PFSK-1 (cell line): ENCODE results near the gene FUT7.

Source experiments
- FOXP2 ChIP-seq: optimal IDR thresholded peaks from 2 replicates; pipeline ENCODE3; 2011; ENCODE audit warnings: borderline replicate concordance, control low read depth, inconsistent platforms; ENCODE audit not compliant: insufficient read depth; ENCODE audit errors: extremely low read length, extremely low read depth
- POLR2AphosphoS5 ChIP-seq: IDR thresholded peaks from 2 replicates; pipeline ENCODE4 v1.6.1; 2012; ENCODE audit warnings: low read depth, mild to moderate bottlenecking, control low read depth, low read length, moderate library complexity
- SIN3A ChIP-seq: IDR thresholded peaks from 2 replicates; pipeline ENCODE4 v1.6.1; 2012; ENCODE audit warnings: mild to moderate bottlenecking, low read length, moderate library complexity, borderline replicate concordance; ENCODE audit not compliant: insufficient read depth
- TAF1 ChIP-seq: IDR thresholded peaks from 2 replicates; pipeline ENCODE4 v1.6.1; 2012; ENCODE audit warnings: low read length, control low read depth, borderline replicate concordance; ENCODE audit not compliant: insufficient read depth
- TF ChIP-seq, protein P1 (sequence below), 2 experiments: IDR thresholded peaks; 2 replicates each; pipeline versions ENCODE4 v1.6.1 to v1.8.0; 2011 to 2012; ENCODE audit warnings: low read depth in 2 of 2, low read length in 2 of 2, control low read depth in 1 of 2, inconsistent platforms in 1 of 2, mild to moderate bottlenecking in 1 of 2, moderate library complexity in 1 of 2; ENCODE audit not compliant: insufficient read depth in 1 of 2

Gene FUT7

DNA sequence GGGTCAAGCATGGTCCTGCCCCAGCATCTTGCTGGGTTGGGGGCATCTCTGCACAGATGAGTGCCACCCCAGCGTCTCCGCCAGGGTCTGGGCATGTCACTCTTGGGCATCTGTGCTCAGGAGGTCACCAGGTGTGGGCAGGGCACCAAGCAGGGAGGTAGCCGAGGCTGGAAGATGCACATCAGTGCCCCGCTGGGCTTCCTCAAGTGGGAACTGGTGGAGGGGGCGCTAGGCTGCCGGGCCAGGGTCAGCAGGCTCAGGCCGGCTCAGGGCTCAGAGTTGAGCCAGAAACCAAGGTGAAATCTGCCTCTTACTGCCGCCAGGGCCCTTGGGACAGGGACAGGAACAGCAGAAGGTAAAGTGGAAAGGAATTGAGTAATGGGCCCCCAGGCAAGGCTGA lies 4.0 kb upstream of the FUT7 start:
- TF ChIP-seq POLR2AphosphoS5, result no peak
- no peak for TF ChIP-seq TAF1
- TF ChIP-seq, protein P1, sequence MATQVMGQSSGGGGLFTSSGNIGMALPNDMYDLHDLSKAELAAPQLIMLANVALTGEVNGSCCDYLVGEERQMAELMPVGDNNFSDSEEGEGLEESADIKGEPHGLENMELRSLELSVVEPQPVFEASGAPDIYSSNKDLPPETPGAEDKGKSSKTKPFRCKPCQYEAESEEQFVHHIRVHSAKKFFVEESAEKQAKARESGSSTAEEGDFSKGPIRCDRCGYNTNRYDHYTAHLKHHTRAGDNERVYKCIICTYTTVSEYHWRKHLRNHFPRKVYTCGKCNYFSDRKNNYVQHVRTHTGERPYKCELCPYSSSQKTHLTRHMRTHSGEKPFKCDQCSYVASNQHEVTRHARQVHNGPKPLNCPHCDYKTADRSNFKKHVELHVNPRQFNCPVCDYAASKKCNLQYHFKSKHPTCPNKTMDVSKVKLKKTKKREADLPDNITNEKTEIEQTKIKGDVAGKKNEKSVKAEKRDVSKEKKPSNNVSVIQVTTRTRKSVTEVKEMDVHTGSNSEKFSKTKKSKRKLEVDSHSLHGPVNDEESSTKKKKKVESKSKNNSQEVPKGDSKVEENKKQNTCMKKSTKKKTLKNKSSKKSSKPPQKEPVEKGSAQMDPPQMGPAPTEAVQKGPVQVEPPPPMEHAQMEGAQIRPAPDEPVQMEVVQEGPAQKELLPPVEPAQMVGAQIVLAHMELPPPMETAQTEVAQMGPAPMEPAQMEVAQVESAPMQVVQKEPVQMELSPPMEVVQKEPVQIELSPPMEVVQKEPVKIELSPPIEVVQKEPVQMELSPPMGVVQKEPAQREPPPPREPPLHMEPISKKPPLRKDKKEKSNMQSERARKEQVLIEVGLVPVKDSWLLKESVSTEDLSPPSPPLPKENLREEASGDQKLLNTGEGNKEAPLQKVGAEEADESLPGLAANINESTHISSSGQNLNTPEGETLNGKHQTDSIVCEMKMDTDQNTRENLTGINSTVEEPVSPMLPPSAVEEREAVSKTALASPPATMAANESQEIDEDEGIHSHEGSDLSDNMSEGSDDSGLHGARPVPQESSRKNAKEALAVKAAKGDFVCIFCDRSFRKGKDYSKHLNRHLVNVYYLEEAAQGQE (IDR thresholded peaks at IDR 0.05; ENCODE audit: insufficient read depth in 1 of 2, low read depth in 2 of 2, low read length in 2 of 2), result no peak
- no peak for TF ChIP-seq SIN3A
- TF ChIP-seq FOXP2, result no peak

DNA sequence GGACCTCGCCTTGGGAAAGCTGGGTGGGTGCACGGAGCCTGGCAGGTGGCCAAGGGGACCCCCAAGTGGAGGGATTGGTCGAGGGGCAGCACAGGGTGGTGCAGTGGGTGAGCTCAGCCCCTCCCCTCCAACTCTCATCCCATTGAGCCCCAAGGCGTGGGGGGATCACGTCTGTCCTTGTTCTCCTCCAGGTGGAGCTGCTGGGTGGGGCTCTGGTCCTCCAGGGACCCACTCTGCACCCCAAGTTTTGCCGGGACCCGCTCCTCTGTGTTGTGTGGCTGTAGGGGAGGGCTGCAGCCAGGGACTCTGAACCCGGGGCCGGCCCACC lies 3.6 kb upstream of the FUT7 start:
- TF ChIP-seq SIN3A (no peak), FOXP2 (no peak), TAF1 (no peak), POLR2AphosphoS5 (0 out of 2 replicates have a peak, but pooled peaks have one; percentile 19)
- TF ChIP-seq, protein P1 (IDR thresholded peaks at IDR 0.05; ENCODE audit: insufficient read depth in 1 of 2, low read depth in 2 of 2, low read length in 2 of 2), result no peak

DNA sequence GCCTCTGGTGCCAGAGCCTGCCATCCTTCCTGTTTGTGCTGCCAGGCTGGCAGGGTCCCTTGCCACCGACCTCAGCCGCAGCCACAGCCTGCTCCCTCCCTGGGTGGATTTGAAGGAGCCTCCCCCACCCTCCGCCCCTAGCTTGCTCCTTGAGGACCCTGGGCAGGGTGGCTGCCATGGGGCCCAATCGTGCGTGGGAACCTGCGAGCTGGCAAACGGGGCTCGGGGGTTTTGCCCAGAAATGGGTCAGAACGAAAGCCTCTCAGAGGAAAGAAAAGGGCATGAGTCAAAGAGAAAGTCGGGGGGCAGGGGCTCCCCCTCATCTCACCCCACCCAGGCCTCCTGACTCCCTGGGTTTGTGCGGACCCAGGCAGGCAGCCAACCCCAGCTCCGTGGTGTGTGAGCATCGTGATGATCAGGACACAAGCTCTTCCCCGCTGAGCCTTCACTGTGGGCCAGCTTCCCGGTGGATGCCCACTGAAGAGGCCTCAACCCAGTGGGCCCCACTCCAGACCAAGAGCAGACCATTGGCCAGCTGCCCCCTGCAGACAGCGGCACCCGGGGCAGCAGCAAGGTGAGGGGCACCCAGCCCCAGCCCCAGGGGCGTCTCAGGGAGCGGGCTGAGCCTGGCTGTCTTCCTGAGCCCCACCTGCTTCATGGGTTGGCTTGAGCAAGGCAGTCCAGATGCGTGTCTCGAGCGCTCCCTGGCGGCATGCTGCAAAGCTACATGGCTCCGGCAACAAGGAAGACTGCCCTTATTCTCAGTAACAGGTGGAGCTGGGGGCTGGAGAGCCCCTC lies 3.0 kb upstream of the FUT7 start:
- no peak for TF ChIP-seq TAF1
- TF ChIP-seq POLR2AphosphoS5, result no peak
- no peak for TF ChIP-seq FOXP2
- TF ChIP-seq, protein P1 (IDR thresholded peaks at IDR 0.05; ENCODE audit: insufficient read depth in 1 of 2, low read depth in 2 of 2, low read length in 2 of 2), result no peak
- TF ChIP-seq SIN3A, result no peak

DNA sequence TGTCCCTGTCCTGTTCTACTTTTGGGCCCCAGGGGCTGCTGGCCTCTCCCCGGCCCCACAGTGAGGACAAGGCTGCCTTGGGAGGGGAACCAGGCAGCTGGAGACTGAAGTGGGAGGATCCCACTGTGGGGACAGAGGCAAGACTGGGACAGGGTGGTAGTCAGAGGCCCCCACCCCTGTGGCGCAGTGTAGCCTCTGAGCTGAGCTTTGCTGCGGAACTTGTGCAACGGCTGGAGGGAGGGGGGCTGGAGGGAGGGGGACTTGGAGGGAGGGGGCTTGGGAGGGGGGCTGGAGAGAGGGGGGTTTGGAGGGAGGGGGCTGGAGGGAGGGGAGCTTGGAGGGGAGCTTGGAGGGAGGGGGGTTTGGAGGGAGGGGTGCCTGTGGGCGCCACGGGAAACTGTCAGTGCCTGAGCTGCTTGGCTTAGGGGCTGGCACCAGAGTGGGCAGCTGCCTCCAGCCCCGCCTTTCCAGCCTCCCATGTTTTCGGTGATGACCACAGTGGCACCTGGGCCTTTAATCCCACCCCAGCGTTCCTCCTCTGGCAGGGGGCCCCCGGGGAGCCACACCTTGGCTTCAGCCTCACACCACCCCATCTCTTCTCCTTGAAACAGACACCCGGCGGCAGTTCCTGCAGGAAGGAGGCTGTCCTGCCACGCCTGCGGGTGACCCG lies 2.3 kb upstream of the FUT7 start:
- TF ChIP-seq POLR2AphosphoS5 (no peak), SIN3A (no peak), FOXP2 (no peak), TAF1 (no peak)
- TF ChIP-seq, protein P1 (IDR thresholded peaks at IDR 0.05; ENCODE audit: insufficient read depth in 1 of 2, low read depth in 2 of 2, low read length in 2 of 2), result no peak
